ENCODE data around the gene ACP7. TPM values are rescaled to one million over a fixed set of nuclear protein-coding genes. Genes with fewer than 3 reads are reported as not detected.

The ACP7 gene
- total RNA-seq, 1 donor: not detected

- TF ChIP-seq CTCF (IDR thresholded peaks at IDR 0.05; ENCODE audit: extremely low read depth, low read depth, low read length): no peak
Observed at GRCh38 chr19:39124136-39124764, 40.1 kb downstream of the ACP7 start.

GRCh38 chr19:39125199-39125553, 41.0 kb downstream of the ACP7 start:
- Histone ChIP-seq H3K27me3 (ENCODE audit: insufficient read depth, low read length) (no peaks in the 10 kb centered on the region), H3K36me3 (ENCODE audit: insufficient read depth, low read length) (no peaks in the 10 kb centered on the region)

More at GRCh38 chr19:39124136-39124764, 40.1 kb downstream of the ACP7 start:
- Histone ChIP-seq H3K4me1 (ENCODE audit: insufficient read depth, low read length) (peaks cover 25% of the 10 kb centered on the region), H3K9me3 (ENCODE audit: low read depth, low read length) (no peaks in the 10 kb centered on the region), H3K36me3 (ENCODE audit: insufficient read depth, low read length) (no peaks in the 10 kb centered on the region), H3K79me2 (ENCODE audit: insufficient read depth, low read length) (peaks cover 40% of the 10 kb centered on the region), H3K4me2 (ENCODE audit: insufficient read depth, low read length) (no peak overlapping the region), H4K20me1 (ENCODE audit: insufficient read depth, low read length) (peaks cover 27% of the 10 kb centered on the region), H2AFZ (ENCODE audit: low read length) (peak overlapping the region; percentile 51), H3K4me3 (ENCODE audit: insufficient read depth, low read length) (no peak overlapping the region), H3K27ac (ENCODE audit: low read depth, low read length) (no peak overlapping the region), H3K27me3 (ENCODE audit: insufficient read depth, low read length) (no peaks in the 10 kb centered on the region)
- peak; percentile 34 for DNase-seq (ENCODE audit: insufficient read length, low spot score, missing footprints)

GRCh38 chr19:39125554-39126311, 41.6 kb downstream of the ACP7 start, which contains the start of gene PAK4:
PAK4 (plus strand) TSS chr19:39125786; CDS start chr19:39169554, 43,768 bp downstream.
- DNase-seq (ENCODE audit: insufficient read length, low spot score, missing footprints): peak; percentile 100
- Histone ChIP-seq H3K4me3 (ENCODE audit: insufficient read depth, low read length) (peak within 1 kb of the TSS; percentile 97), H3K9me3 (ENCODE audit: low read depth, low read length) (no peaks in the 10 kb centered on the region), H2AFZ (ENCODE audit: low read length) (peak within 1 kb of the TSS; percentile 93), H3K4me2 (ENCODE audit: insufficient read depth, low read length) (peak within 1 kb of the TSS; percentile 94), H3K79me2 (ENCODE audit: insufficient read depth, low read length) (peaks cover 55% of the 10 kb centered on the region), H3K4me1 (ENCODE audit: insufficient read depth, low read length) (peaks cover 25% of the 10 kb centered on the region), H3K27me3 (ENCODE audit: insufficient read depth, low read length) (no peaks in the 10 kb centered on the region), H3K36me3 (ENCODE audit: insufficient read depth, low read length) (no peaks in the 10 kb centered on the region), H3K27ac (ENCODE audit: low read depth, low read length) (peak within 1 kb of the TSS; percentile 66), H4K20me1 (ENCODE audit: insufficient read depth, low read length) (peaks cover 30% of the 10 kb centered on the region)
- TF ChIP-seq CTCF (IDR thresholded peaks at IDR 0.05; ENCODE audit: extremely low read depth, low read depth, low read length): no peak

More at GRCh38 chr19:39125199-39125553, 41.0 kb downstream of the ACP7 start:
- Histone ChIP-seq H3K4me1 (ENCODE audit: insufficient read depth, low read length) (peaks cover 25% of the 10 kb centered on the region), H3K27ac (ENCODE audit: low read depth, low read length) (no peak overlapping the region), H3K79me2 (ENCODE audit: insufficient read depth, low read length) (peaks cover 50% of the 10 kb centered on the region), H3K4me2 (ENCODE audit: insufficient read depth, low read length) (peak overlapping the region; percentile 89), H2AFZ (ENCODE audit: low read length) (peak overlapping the region; percentile 93), H4K20me1 (ENCODE audit: insufficient read depth, low read length) (peaks cover 28% of the 10 kb centered on the region), H3K9me3 (ENCODE audit: low read depth, low read length) (no peaks in the 10 kb centered on the region), H3K4me3 (ENCODE audit: insufficient read depth, low read length) (peak overlapping the region; percentile 97)
- no peak for TF ChIP-seq CTCF (IDR thresholded peaks at IDR 0.05; ENCODE audit: extremely low read depth, low read depth, low read length)
- DNase-seq (ENCODE audit: insufficient read length, low spot score, missing footprints): no peak
